NCI-H1092 treated with DMSO at 0.1 percent for 48 hours (cell line): ENCODE data around the gene MAPK6.
A peak's percentile ranks its signal among the peaks of the same experiment; 100 is the strongest.
"Not testable (repeated sequence)": the region's sequence is repeated elsewhere in the genome, so short reads cannot be mapped to it uniquely, and the experiment has no call there.

Source experiments
- DNase-seq: peaks from one replicate; lab custom pipeline; 2025; lab: John Stamatoyannopoulos, UW

MAPK6 gene

GRCh38 chr15:52018693-52019393 lies at the start of gene MAPK6:
Gene MAPK6 (plus strand): TSS chr15:52019219. CDS start chr15:52046461, 27,242 bp downstream.
- DNase-seq: peak; percentile 80

DNA sequence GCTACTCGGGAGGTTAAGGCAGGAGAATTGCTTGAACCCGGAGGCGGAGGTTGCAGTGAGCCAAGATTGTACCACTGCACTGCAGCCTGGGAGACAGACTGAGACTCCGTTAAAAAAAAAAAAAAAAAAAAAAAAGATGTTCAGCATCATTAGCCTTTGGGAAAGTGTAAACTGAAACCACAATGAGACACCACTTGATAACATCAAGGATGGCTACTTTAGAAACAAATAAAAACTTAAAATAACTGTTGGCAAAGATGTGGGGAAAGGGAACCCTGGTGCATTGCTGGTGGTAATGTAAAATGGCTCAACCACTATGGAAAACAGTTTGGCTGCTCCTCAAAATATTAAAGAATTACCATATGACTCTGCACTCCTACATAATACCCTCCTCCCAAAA lies 49.3 kb upstream of the MAPK6 start:
- DNase-seq: no peak

DNA sequence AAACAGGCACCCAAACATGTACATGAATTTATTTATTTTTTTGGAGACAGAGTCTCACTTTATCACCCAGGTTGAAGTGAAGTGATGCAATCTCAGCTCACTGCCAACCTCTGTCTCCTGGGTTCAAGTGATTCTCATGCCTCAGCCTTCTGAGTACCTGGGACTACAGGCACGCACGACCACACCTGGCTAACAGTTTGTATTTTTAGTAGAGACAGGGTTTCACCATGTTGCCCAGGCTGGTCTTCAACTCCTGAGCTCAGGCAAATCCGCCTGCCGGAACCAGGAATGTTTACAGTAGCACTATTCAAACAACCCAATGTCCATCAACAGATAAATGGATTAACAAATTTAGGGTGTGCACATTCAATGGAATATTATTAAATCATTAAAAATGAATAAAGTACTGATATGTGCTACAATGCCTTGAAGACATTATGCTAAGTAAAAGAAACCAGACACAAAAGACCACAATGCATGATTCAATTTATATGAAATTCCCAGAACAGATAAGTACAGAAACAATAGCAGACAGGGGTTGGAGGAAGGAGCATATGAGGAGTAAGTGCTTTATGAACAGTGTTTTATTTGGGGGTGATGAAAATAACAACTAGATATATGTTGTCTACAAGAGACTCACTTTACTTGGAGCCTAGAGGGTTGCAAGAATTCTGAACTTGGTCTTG lies 48.7 kb upstream of the MAPK6 start:
- no peak for DNase-seq

DNA sequence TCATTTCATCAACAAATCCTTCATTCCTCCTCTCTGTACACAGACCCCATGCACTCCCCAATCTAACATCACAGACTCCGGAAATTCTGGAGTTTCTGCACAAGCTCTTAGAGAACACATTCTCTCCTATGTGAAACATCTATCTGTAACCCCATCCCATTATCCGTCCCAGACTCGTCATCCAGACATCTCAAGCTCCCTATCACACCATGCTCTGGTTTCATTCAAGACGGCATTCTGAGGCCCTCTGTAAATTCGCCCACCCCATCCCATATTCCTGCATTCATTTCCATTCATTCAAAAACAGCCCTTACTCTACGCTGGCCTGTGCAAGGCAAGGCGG lies 48.0 kb upstream of the MAPK6 start:
- no peak for DNase-seq

DNA sequence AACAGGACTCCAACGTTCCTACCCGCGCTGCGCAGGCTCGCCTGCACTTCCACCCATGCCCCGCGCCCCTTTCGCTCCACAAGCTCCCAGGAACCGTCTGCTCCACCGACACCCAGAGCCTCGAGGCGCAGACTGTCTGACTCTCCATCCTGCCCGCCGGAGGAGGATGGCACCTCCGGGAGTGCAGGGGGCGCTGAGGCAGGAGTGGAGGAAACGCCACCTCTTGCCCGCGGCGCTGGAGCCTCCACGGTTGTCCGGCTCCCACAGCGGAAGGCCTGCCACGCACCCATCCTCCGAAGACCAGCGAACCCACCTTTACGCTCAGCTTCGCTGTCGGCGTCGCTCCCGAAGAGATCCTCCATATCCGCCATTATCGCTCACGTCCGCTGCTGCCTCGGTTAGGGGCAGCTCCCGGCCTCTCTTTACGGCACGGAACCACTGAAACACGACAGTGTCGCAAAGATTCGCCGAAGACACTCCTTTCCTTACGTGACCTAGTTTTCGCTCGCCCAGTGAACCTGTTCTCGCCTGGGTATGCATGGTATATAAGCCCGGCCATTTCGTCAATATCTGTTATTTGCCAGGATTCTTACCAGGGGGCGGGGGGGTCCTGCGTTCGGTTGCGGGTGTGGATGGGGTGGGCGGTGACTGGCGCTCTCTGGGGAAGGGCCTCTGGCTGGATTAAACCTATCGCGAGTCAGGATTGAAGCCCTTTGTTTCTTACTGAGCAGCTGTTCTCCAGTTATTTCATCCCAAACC lies 47.5 kb upstream of the MAPK6 start, which contains the start of gene LEO1:
LEO1 (minus strand) TSS at position 404 of the 759 bp plus-strand sequence; CDS start at position 371, 33 bp downstream.
- peak; percentile 92 for DNase-seq

- no peak for DNase-seq
Observed at GRCh38 chr15:51973220-51973619, 45.8 kb upstream of the MAPK6 start.

DNA sequence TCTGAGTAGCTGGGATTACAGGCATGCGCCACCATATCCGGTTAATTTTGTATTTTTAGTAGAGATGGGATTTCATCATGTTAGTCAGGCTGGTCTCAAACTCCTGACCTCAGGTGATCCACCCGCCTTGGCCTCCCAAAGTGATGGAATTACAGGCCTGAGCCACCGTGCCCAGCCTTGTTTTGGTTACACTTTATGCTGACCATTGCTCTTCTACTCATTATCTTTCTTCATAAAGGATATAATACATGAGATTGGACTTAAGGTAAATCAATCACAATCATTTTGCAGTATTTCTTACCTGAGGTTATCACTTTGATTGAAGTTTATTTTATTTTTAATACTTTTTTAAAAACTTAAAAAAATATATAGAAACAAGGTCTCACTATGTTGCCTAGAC lies 45.2 kb upstream of the MAPK6 start:
- DNase-seq: no peak

DNA sequence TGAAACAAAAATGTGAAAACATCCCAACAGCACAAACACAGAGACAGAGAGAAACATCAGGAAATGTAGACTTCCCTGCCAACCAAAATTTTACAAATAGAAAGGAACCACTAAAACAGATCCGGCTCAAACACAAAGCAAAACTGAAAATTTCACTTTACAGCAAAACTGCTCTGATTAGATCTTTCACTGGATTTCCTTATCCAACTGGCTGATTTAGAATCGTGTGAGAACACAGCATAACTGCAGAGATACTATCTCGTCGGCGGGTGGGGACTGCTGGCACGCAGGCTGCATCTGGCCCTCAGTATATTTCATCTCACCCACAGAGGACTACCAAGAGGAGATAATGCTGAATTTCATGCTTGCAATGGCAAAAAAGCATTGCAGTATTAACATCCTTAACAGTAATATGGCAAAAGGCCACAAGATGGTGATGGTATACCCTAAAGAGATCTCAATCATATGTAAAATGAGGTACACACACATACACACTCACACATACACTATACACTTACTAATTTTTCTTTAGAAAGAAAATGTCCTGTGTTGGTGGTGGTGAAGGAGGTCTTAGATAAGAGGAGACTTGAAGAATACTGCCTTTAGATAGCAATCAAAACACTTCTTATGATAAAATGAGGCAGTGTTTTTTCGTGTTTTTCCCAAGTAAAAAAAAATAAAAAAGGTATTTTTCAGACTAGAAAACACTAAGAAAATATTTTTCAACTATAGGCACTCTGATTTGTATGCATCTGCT lies 36.8 kb upstream of the MAPK6 start:
- peak; percentile 37 for DNase-seq

DNA sequence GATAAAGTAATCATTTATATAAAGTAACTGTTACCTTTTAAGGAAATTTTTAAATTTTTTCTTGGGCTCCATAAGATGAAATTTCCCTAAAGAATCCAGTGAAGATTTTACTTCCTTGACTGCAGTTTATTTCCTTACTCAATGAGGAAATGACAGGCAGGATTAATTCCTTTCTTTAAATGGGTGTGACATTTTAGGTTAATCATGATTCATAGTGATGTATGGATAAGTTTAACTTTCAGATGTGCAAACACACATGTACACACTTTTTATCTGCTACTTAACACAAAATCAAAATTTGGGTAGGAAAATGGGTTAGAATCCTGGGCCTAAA lies 36.3 kb upstream of the MAPK6 start:
- no peak for DNase-seq

- DNase-seq: no peak
Observed at GRCh38 chr15:51991141-51991540, 27.9 kb upstream of the MAPK6 start.

DNA sequence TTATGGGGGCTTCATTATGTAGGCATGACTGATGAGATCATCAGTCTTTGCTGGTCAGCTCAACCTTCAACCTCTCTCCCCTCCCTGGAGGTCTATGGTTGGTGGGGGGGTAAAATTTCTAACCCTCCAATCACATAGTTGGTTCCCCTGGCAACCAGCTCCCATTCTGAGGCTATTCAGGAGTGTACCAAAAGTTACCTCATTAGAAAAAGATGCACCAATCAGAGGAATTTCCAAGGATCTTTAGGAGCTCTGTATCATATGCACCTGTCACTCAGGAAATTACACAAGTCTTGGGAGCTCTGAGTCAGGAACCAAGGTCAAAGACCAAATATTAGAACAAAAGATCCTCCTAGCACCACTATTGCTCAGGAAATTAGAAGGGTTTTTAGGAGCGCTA lies 26.1 kb upstream of the MAPK6 start:
- DNase-seq: no peak

DNA sequence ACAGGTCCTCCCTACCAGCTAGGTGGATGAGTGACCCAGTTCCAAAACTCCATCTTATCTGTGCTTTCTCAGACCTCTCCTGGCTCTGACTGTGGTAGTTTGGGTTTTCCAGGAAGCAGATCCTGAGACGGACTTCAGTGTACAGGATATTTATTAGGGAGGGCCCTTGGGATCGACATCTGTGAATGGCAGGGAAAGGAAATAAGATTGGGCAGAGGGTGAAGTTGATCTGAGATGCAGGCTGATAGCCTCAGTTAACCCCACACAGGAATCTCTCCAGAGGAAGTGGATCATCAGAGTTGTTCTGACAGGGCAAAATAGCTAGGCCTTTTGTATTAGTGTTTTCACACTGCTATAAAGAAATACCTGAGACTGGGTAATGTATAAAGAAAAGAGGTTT lies 16.7 kb upstream of the MAPK6 start:
- DNase-seq: no peak

DNA sequence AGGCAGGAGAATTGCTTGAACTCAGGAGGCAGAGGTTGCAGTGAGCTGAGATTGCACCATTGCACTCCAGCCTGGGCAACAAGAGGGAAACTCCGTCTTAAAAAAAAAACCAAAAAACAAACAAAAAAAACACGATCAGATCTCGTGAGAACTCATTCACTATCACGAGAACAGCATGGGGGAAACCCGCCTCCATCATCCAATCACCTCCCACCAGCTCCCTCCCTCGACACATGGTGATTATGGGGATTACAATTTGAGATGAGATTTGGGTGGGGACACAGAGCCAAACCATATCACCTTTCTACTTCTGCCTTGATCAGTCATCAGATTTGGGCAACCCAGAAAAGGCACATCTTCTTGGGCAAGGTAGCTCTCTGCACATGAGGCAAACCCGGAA lies 15.9 kb upstream of the MAPK6 start:
- not testable (repeated sequence) for DNase-seq

DNA sequence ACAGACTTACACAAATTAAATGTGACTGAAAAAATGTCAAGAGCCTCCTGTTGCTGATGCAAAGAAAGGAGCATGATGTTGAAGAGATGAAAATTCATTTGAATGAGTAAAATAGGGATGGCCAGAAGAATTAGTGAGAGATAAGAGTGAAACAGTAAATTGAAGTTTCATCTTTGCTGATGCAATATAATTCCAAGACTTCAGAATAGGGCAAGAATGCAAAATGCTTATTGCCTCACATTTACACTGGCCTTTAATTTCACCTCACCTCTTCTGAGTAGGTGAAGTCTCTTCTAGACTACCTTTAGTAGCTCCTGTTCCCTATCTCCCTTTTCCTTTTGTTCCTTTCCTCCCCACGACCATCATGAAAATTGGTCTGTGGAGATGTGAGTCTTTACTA lies 15.3 kb upstream of the MAPK6 start:
- DNase-seq: no peak

GRCh38 chr15:52004806-52005205 lies 14.2 kb upstream of the MAPK6 start:
- no peak for DNase-seq

GRCh38 chr15:52005748-52006701 lies 13.0 kb upstream of the MAPK6 start:
- no peak for DNase-seq

DNA sequence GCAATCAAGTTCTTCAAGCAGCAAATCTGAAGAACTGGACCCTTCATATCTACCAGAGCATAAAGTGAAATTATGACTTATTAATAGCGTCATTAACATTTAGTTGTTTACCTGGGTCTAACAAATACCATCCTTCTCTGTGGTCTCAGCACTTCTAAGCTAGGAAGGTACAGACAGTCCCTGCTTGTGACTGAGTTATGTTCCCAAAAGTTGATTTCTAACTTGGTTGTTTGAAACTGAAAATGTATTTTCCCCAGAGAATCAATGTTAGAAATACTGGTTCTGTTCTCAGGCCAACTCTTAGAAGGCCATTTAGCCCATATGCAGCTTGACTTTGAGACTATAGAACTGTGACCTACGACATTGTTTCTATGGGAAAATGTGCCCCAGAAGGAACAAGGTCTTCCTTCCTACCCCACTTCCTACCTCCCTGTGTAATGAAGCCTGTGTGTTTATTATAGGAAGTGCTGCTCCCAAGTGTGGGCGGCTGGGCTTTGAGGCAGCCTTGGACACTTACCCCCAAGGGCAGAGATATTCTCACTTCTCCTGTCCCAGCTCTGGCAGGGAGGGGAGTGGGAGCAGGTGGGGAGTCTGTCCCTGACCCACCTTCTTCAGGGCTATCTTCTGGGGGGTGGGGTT lies 12.2 kb upstream of the MAPK6 start:
- DNase-seq: no peak

DNA sequence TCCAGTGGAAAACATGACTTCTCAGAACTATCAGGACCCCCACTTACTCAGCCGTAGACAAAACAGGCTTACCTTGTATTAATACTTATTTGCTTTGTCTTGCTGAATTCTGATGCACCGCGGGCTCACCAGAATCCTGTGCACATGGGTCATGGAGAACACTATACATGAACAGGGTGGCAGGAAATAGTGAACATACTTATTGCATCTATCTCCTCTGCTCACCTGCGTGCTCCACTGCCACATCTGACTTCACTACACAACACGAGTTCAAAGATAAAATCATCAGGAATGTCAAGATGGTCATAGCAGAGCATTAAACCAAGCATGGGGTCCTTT lies 10.7 kb upstream of the MAPK6 start:
- no peak for DNase-seq

DNA sequence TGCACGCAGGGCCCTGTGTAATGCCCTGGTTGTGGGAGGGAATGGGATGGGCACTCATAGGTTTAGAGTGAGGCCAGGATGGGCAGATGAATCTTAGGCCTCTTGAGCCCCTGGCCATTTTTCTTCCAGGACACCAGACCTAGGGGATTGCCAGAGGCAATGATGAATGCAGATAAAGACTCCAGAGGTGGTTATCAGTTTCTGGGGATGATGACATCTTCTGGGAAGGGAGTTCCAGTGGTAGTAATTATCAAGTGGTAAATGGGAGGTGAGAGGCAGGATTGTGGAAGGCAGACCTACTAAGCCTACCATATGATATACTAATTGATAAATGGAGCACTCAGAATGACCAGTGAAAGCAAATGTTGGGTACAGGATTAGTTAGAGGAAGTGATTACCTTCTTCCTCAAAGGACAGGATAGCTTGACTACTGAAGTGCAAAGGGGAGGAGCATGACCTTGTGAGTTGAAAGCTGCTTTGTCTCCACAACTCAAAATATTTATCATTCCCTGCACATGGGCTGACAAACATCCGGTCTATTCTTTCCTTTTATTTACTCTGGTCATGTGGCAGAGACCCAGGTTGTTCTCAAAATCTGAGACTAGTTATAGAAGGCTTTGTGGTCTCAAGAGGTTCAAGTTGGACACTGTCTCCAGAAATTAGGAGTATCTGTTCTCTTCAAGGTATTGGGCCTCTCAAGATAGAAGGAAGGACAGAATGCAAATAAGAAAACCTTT lies 10.2 kb upstream of the MAPK6 start:
- peak; percentile 3 for DNase-seq
